ENCODE measurements around the gene BCL2L2. TPM values are rescaled to one million over a fixed set of nuclear protein-coding genes. Genes with fewer than 3 reads are reported as not detected.

Gene BCL2L2
- polyA plus RNA-seq, 4 donors: 34.8 to 44.0 (median 39.3) TPM

- DNase-seq (ENCODE audit: low read depth in 4 of 4, low spot score in 3 of 4): peak; percentile 74 to 82 (median 80)
Observed at GRCh38 chr14:23352506-23353432, 46.1 kb downstream of the BCL2L2 start, which contains the start of gene SLC22A17. TSS of gene SLC22A17 (minus strand) at chr14:23352887.

GRCh38 chr14:23353433-23353780, 46.8 kb downstream of the BCL2L2 start:
- DNase-seq (ENCODE audit: low read depth in 4 of 4, low spot score in 3 of 4): no peak

DNA sequence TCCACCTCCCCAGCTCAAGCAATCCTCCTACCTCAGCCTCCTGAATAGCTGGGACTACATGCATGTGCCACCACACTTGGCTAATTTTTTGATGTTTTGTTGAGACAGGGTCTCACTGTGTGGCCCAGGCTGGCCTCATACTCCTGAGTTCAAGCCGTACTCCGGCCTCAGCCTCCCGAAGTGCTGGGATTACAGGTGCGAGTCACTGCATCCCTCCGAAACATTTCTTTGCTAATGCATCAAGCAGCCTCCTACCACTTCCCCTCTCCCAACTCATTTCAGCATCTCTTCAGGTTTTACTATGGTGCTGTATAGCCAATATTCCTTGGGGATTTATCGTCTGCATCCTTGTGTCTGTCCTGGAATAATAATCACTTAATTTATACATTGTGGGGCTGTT, 48.4 kb downstream of the BCL2L2 start:
- DNase-seq (ENCODE audit: low read depth in 4 of 4, low spot score in 3 of 4): no peak

- no peak for DNase-seq (ENCODE audit: low read depth in 4 of 4, low spot score in 3 of 4)
Observed at GRCh38 chr14:23355871-23356435, 49.3 kb downstream of the BCL2L2 start.

DNA sequence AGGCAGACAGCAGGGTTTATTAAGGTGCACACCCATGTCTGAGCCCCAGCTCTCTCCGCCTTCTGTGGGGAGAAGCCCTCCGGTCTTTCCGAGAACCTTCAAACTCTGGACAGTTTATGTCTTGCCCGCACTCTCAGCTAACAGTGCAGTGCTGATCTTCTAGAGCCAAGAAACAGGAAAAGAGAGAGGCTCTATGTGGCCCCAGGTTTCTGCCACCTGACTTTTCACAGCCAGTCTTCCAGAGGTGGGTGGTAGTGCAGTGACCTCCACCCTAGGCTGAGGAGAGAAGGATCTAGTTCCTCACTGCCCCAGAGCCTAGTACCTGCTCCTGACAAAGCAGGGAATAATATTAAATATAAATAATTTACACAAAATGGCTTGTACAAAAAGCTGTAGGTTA, 50.0 kb downstream of the BCL2L2 start:
- no peak for DNase-seq (ENCODE audit: low read depth in 4 of 4, low spot score in 3 of 4)

- no peak for DNase-seq (ENCODE audit: low read depth in 4 of 4, low spot score in 3 of 4)
Observed at GRCh38 chr14:23357261-23357660, 50.6 kb downstream of the BCL2L2 start.

- no peak for DNase-seq (ENCODE audit: low read depth in 4 of 4, low spot score in 3 of 4)
Observed at GRCh38 chr14:23358042-23358441, 51.4 kb downstream of the BCL2L2 start.

DNA sequence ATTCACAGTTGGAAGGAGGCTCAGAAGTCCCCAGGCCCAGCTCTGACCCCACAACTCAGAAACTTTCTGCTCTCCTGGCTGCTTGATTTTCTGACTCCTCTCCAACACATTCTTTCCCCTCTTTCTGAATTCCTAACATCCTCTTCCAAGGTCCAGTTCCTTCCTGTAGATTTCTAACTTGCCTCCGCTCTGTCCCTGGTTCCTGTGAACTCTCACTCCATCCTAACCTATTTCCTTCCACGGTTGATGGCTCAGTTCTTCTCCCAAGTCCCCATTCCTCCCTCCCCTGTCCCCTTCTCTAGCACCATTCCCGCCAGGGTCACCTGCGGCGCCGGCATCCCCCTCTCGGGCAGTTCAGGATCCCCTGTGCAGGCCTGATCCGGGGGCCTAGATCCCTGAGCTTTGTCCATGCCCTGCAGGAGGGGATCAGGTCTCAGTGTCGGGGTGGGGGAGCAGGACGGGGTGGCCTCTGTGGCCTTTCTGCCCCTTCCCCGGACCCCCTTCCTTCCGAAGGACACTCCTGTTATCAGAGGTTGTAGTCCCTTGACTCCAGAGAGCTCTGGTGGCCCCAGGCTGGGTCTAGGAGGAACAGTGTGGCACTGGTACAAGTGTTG, 52.0 kb downstream of the BCL2L2 start:
- DNase-seq (ENCODE audit: low read depth in 4 of 4, low spot score in 3 of 4): no peak

- no peak for DNase-seq (ENCODE audit: low read depth in 4 of 4, low spot score in 3 of 4)
Observed at GRCh38 chr14:23359167-23359626, 52.6 kb downstream of the BCL2L2 start.

DNA sequence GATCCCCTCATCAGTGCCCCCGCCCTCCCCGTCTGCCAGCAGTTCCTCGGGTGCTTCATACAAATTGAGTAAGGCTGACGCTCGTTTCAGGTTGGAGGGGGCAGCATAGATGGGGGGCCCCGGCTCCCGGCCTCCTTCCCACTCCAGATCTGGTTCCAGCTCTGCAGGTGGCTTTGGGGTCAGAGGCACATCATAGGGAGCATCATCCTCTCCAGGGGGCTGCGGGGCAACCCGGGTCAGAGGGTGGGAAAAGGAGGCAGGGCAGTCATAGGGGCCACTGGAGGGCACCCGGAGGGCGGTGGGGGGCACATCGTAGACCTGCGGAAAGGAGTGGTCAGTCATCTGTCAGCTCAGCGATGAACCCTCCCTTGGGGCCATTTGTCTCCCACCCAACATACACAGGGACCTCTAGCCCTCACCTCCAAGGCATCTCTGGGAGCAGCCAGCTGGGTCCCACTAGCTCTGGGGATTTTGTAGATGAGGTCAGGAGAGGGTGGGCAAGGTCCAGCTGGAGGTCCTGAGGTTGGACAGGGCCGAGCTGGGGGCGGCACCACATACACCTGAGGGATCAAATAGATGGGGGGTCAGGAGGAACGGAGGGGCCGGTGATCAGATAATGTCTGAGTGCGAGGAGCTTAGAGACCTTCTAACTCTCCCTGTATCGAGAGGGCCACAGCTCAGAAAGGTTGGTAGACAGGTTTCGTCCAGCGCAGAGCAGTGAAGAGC, 53.3 kb downstream of the BCL2L2 start:
- no peak for DNase-seq (ENCODE audit: low read depth in 4 of 4, low spot score in 3 of 4)

- DNase-seq (ENCODE audit: low read depth in 4 of 4, low spot score in 3 of 4): no peak
Observed at GRCh38 chr14:23360496-23360895, 53.9 kb downstream of the BCL2L2 start.

GRCh38 chr14:23361320-23361719, 54.7 kb downstream of the BCL2L2 start:
- no peak for DNase-seq (ENCODE audit: low read depth in 4 of 4, low spot score in 3 of 4)

Other genes with a start within 250 kb of the BCL2L2 start
- gene CDH24, start 249.3 kb upstream of the BCL2L2 start, polyA plus RNA-seq (ENCODE audit: insufficient read length in 4 of 4): 10 to 100 TPM; 17.9 to 44.0 (median 29.7) TPM
- gene ACIN1, start 211.7 kb upstream of the BCL2L2 start, polyA plus RNA-seq (ENCODE audit: insufficient read length in 4 of 4): 100 to 1,000 TPM; 214 to 342 (median 239) TPM
- gene C14orf119, start 211.3 kb upstream of the BCL2L2 start, polyA plus RNA-seq (ENCODE audit: insufficient read length in 4 of 4): 10 to 100 TPM; 67.2 to 84.4 (median 75.6) TPM
- gene CIROP, start 201.8 kb upstream of the BCL2L2 start, polyA plus RNA-seq (ENCODE audit: insufficient read length in 4 of 4): under 1 TPM in 2 of 4 donors, not detected in 2; 0.05 to 0.11 TPM
- gene CEBPE, start 187.6 kb upstream of the BCL2L2 start, polyA plus RNA-seq (ENCODE audit: insufficient read length in 4 of 4): under 1 TPM in 3 of 4 donors, not detected in 1; 0.16 to 0.50 (median 0.23) TPM
- 100 to 1,000 TPM in 1 of 4 donors, 10 to 100 TPM in 3; 16.8 to 100 (median 89.4) TPM for gene SLC7A8, start 123.2 kb upstream of the BCL2L2 start, polyA plus RNA-seq (ENCODE audit: insufficient read length in 4 of 4)
- 1 to 10 TPM in 3 of 4 donors, under 1 TPM in 1; 0.22 to 1.8 (median 1.5) TPM for gene RNF212B, start 68.9 kb upstream of the BCL2L2 start, polyA plus RNA-seq (ENCODE audit: insufficient read length in 4 of 4)
- gene HOMEZ, start 20.7 kb upstream of the BCL2L2 start, polyA plus RNA-seq (ENCODE audit: insufficient read length in 4 of 4): 10 to 100 TPM; 11.2 to 28.1 (median 24.8) TPM
- 10 to 100 TPM; 17.4 to 31.5 (median 25.0) TPM for gene PPP1R3E, start 4.0 kb upstream of the BCL2L2 start, polyA plus RNA-seq (ENCODE audit: insufficient read length in 4 of 4)
- 100 to 1,000 TPM; 157 to 374 (median 252) TPM for gene PABPN1, start 14.6 kb downstream of the BCL2L2 start, polyA plus RNA-seq (ENCODE audit: insufficient read length in 4 of 4)
- gene SLC22A17, start 46.1 kb downstream of the BCL2L2 start, polyA plus RNA-seq (ENCODE audit: insufficient read length in 4 of 4): 10 to 100 TPM; 56.2 to 72.7 (median 58.1) TPM
- gene EFS, start 58.3 kb downstream of the BCL2L2 start, polyA plus RNA-seq (ENCODE audit: insufficient read length in 4 of 4): 10 to 100 TPM; 35.4 to 66.8 (median 46.1) TPM
- gene IL25, start 66.0 kb downstream of the BCL2L2 start, polyA plus RNA-seq (ENCODE audit: insufficient read length in 4 of 4): not detected
- 1 to 10 TPM; 2.5 to 4.6 (median 3.4) TPM for gene CMTM5, start 70.2 kb downstream of the BCL2L2 start, polyA plus RNA-seq (ENCODE audit: insufficient read length in 4 of 4)
- under 1 TPM; 0.16 to 0.27 (median 0.17) TPM for gene MYH6, start 101.4 kb downstream of the BCL2L2 start, polyA plus RNA-seq (ENCODE audit: insufficient read length in 4 of 4)
- under 1 TPM; 0.10 to 0.30 (median 0.21) TPM for gene MYH7, start 128.8 kb downstream of the BCL2L2 start, polyA plus RNA-seq (ENCODE audit: insufficient read length in 4 of 4)
- gene NGDN, start 162.9 kb downstream of the BCL2L2 start, polyA plus RNA-seq (ENCODE audit: insufficient read length in 4 of 4): 10 to 100 TPM; 50.3 to 70.5 (median 67.0) TPM
- gene ZFHX2, start 244.9 kb downstream of the BCL2L2 start, polyA plus RNA-seq (ENCODE audit: insufficient read length in 4 of 4): 1 to 10 TPM; 2.1 to 9.1 (median 7.8) TPM
- gene THTPA, start 249.4 kb downstream of the BCL2L2 start, polyA plus RNA-seq (ENCODE audit: insufficient read length in 4 of 4): 10 to 100 TPM; 13.6 to 20.7 (median 17.4) TPM

Data from left renal pelvis (tissue), 4 donors.